ENCODE measurements around the gene CD96. TPM values are rescaled to one million over a fixed set of nuclear protein-coding genes. Genes with fewer than 3 reads are reported as not detected.

The CD96 gene
- total RNA-seq, 1 experiment from 2014 or later, result not detected

- Mint-ChIP-seq H3K27ac (no peak overlapping the region), H3K27me3 (ENCODE audit: low read depth) (no peaks in the 10 kb centered on the region), H3K36me3 (ENCODE audit: insufficient read depth in 1 of 3, low read depth in 3 of 3) (no peaks in the 10 kb centered on the region; a peak in 1 of 7 replicates), H3K4me3 (no peak overlapping the region), H3K4me1 (peaks cover 3% of the 10 kb centered on the region in 2 experiments; a peak in 3 of 4 replicates), H3K9me3 (no peaks in the 10 kb centered on the region)
- Histone ChIP-seq H3K79me2 (ENCODE audit: insufficient read depth, low read length) (no peaks in the 10 kb centered on the region), H3K79me1 (ENCODE audit: insufficient read depth, low read depth, low read length, poor library complexity, severe bottlenecking) (no peaks in the 10 kb centered on the region), H2BK5ac (ENCODE audit: insufficient read length, low read length) (no peak overlapping the region), H3K4me2 (ENCODE audit: insufficient read depth, insufficient read length, low read length) (no peak overlapping the region), H3K56ac (ENCODE audit: insufficient read length, low read depth, low read length) (no peak overlapping the region), H3K4me1 (ENCODE audit: insufficient read depth, low read length) (no peaks in the 10 kb centered on the region), H3K9me3 (ENCODE audit: control insufficient read depth, low read depth, low read length) (no peaks in the 10 kb centered on the region), H2BK12ac (ENCODE audit: insufficient read length, low read depth, low read length) (no peak overlapping the region), H2BK120ac (ENCODE audit: low read depth, low read length, poor library complexity, severe bottlenecking) (no peak overlapping the region), H3K27ac (ENCODE audit: insufficient read length, low read depth, low read length) (no peak overlapping the region), H3T11ph (ENCODE audit: low read length) (no peak overlapping the region), H2BK20ac (ENCODE audit: low read depth, low read length, poor library complexity, severe bottlenecking) (no peak overlapping the region), H3K23ac (ENCODE audit: insufficient read length, low read depth, low read length) (no peak overlapping the region), H3K4ac (ENCODE audit: low read depth, low read length) (no peak overlapping the region), H2BK15ac (ENCODE audit: low read depth, low read length) (no peak overlapping the region), H3K27me3 (ENCODE audit: insufficient read depth, low read length) (no peaks in the 10 kb centered on the region), H3K23me2 (ENCODE audit: insufficient read length, low read depth, low read length, poor library complexity, severe bottlenecking) (no peaks in the 10 kb centered on the region), H3K18ac (ENCODE audit: insufficient read length, low read depth, low read length) (no peak overlapping the region), H2AFZ (ENCODE audit: low read length) (no peak overlapping the region), H3K14ac (ENCODE audit: insufficient read depth, low read length) (no peak overlapping the region), H3K9ac (ENCODE audit: extremely low read depth, insufficient read length, low read length) (no peak overlapping the region), H4K20me1 (ENCODE audit: control insufficient read depth, insufficient read depth, insufficient read length) (no peaks in the 10 kb centered on the region), H2AK5ac (ENCODE audit: insufficient read length, low read length) (no peak overlapping the region), H4K8ac (replicated peaks; ENCODE audit: insufficient read length, low read depth, low read length) (no peak overlapping the region), H4K91ac (ENCODE audit: insufficient read length, low read depth, low read length) (no peak overlapping the region), H4K5ac (ENCODE audit: insufficient read length, low read depth, low read length) (no peak overlapping the region)
- DNase-seq, result no peak
- WGBS (ENCODE audit: extremely low coverage, insufficient read length, low lambda C conversion rate), result no CpG with 5 or more reads among the region's 4 CpGs
- TF ChIP-seq CTCF (conservative IDR thresholded peaks at IDR 0.05), result no peak
These were observed 94.4 kb downstream of the CD96 start for GRCh38 chr3:111636366-111636885.
